Peyer's patch (tissue), 4 donors: ENCODE data around the gene MEF2C. TPM values are rescaled to one million over a fixed set of nuclear protein-coding genes. Genes with fewer than 3 reads are reported as not detected.

ENCODE experiments used
- DNase-seq, 3 donors: peaks; one replicate each; pipeline ENCODE4 v3.0.0-alpha.2; 2017 to 2019
- H3K27ac ChIP-seq, 4 donors: fragments of 200-600 bp; sonication (generic); one replicate each; pipeline ENCODE4 v1.5.1; 2016 to 2019
- H3K27me3 ChIP-seq, 2 donors: fragments of 200-600 bp; sonication (generic); one replicate each; pipeline ENCODE4 v1.5.1; 2019
- H3K36me3 ChIP-seq, 3 donors: fragments of 200-600 bp; sonication (generic); one replicate each; pipeline ENCODE4 v1.5.1; 2016 to 2019
- H3K4me1 ChIP-seq, 4 donors: fragments of 200-600 bp; sonication (generic); one replicate each; pipeline ENCODE4 v1.5.1; 2016 to 2019
- H3K4me3 ChIP-seq, 4 donors: fragments of 200-600 bp; sonication (generic); 1 replicate in 3 of 4; 2 replicates in 1 of 4; pipeline ENCODE4 v1.5.1; 2016 to 2019; ENCODE audit warnings: mild to moderate bottlenecking in 1 of 4
- H3K9me3 ChIP-seq, 4 donors: fragments of 200-600 bp; sonication (generic); one replicate each; pipeline ENCODE4 v1.5.1; 2016 to 2019; ENCODE audit warnings: mild to moderate bottlenecking in 1 of 4
- CTCF ChIP-seq, 6 experiments: fragments of 450-650 bp in 4 of 6; fragments of 200-600 bp in 2 of 6; sonication (generic) in 1 of 6; IDR thresholded peaks; one replicate each; pipeline ENCODE4 v1.5.1; 2017 to 2019; ENCODE audit warnings: antibody characterized with exemption in 6 of 6, mild to moderate bottlenecking in 3 of 6, moderate library complexity in 1 of 6
- POLR2A ChIP-seq, 2 donors: fragments of 450-650 bp; IDR thresholded peaks; one replicate each; pipeline ENCODE4 v1.5.1; 2017; ENCODE audit warnings: antibody characterized with exemption in 2 of 2, mild to moderate bottlenecking in 2 of 2, moderate library complexity in 2 of 2
- total RNA-seq, 4 donors: library from RNA; depleted of rRNA; stranded (reverse); fragments of >200 nt; gene quantifications; one replicate each; pipeline ENCODE4 v1.1.0, GENCODE V29; 2016

MEF2C gene
- total RNA-seq = 100 to 1,000 TPM in 1 of 4 donors, 10 to 100 TPM in 2, 1 to 10 TPM in 1; 5.4 to 137 (median 14.4) TPM

- Histone ChIP-seq H3K9me3 (no peaks in the 10 kb centered on the region), H3K36me3 (no peaks in the 10 kb centered on the region), H3K27ac (peak within 1 kb of the TSS; percentile 76 to 89 (median 84)), H3K4me3 (peak within 1 kb of the TSS; percentile 44 to 60 (median 56)), H3K27me3 (no peaks in the 10 kb centered on the region), H3K4me1 (no peaks in the 10 kb centered on the region)
- TF ChIP-seq POLR2A (IDR thresholded peaks at IDR 0.05) = peak; percentile 48 to 51
- TF ChIP-seq CTCF (IDR thresholded peaks at IDR 0.05) = no peak
- peak; percentile 73 to 84 (median 74) for DNase-seq
Observed at GRCh38 chr5:88883059-88883835, at the start of gene MEF2C. TSS of gene MEF2C (minus strand) at chr5:88883184. CDS start at chr5:88823788, 59,396 bp downstream.

GRCh38 chr5:88932541-88932940, 49.6 kb upstream of the MEF2C start:
- Histone ChIP-seq H3K9me3 (no peaks in the 10 kb centered on the region), H3K4me3 (no peak overlapping the region), H3K27ac (no peak overlapping the region), H3K4me1 (no peaks in the 10 kb centered on the region), H3K36me3 (no peaks in the 10 kb centered on the region), H3K27me3 (no peaks in the 10 kb centered on the region)
- no peak for TF ChIP-seq CTCF (IDR thresholded peaks at IDR 0.05)
- DNase-seq = no peak

GRCh38 chr5:88930335-88930734, 47.4 kb upstream of the MEF2C start:
- Histone ChIP-seq H3K27me3 (no peaks in the 10 kb centered on the region), H3K36me3 (no peaks in the 10 kb centered on the region), H3K9me3 (no peaks in the 10 kb centered on the region), H3K27ac (no peak overlapping the region), H3K4me1 (no peaks in the 10 kb centered on the region), H3K4me3 (no peak overlapping the region)
- TF ChIP-seq POLR2A (IDR thresholded peaks at IDR 0.05) = no peak
- TF ChIP-seq CTCF (IDR thresholded peaks at IDR 0.05) = no peak
- DNase-seq = no peak

- no peak for DNase-seq
- Histone ChIP-seq H3K9me3 (no peaks in the 10 kb centered on the region), H3K4me3 (no peak overlapping the region), H3K36me3 (no peaks in the 10 kb centered on the region), H3K4me1 (no peaks in the 10 kb centered on the region), H3K27me3 (no peaks in the 10 kb centered on the region), H3K27ac (no peak overlapping the region)
- no peak for TF ChIP-seq POLR2A (IDR thresholded peaks at IDR 0.05)
- no peak for TF ChIP-seq CTCF (IDR thresholded peaks at IDR 0.05)
Observed at GRCh38 chr5:88929385-88929784, 46.4 kb upstream of the MEF2C start.

GRCh38 chr5:88926774-88927173, 43.8 kb upstream of the MEF2C start:
- Histone ChIP-seq H3K9me3 (no peaks in the 10 kb centered on the region), H3K4me1 (no peaks in the 10 kb centered on the region), H3K4me3 (no peak overlapping the region), H3K27ac (no peak overlapping the region), H3K36me3 (no peaks in the 10 kb centered on the region), H3K27me3 (no peaks in the 10 kb centered on the region)
- TF ChIP-seq CTCF (IDR thresholded peaks at IDR 0.05) (no peak), POLR2A (IDR thresholded peaks at IDR 0.05) (no peak)
- no peak for DNase-seq
